ENCODE results near the gene RBM7.

Gene RBM7

GRCh38 chr11:114398303-114398920 is 2.1 kb upstream of the RBM7 start:
- TF ChIP-seq RAD21 (IDR thresholded peaks at IDR 0.05; ENCODE audit: low read depth) (no peak), EGR1 (IDR thresholded peaks at IDR 0.05) (no peak), FOXM1 (IDR thresholded peaks at IDR 0.05; ENCODE audit: borderline replicate concordance, low read depth) (no peak), USF1 (IDR thresholded peaks at IDR 0.05) (no peak), TEAD4 (IDR thresholded peaks at IDR 0.05) (no peak), TAF1 (IDR thresholded peaks at IDR 0.05; ENCODE audit: low read depth) (no peak), CEBPB (IDR thresholded peaks at IDR 0.05) (no peak), TCF12 (IDR thresholded peaks at IDR 0.05; ENCODE audit: low read depth) (no peak), CREB1 (IDR thresholded peaks at IDR 0.05; ENCODE audit: low read depth) (no peak), ZBTB7A (IDR thresholded peaks at IDR 0.05; ENCODE audit: low read depth) (no peak), REST (IDR thresholded peaks at IDR 0.05; ENCODE audit: low read depth) (no peak), MAX (IDR thresholded peaks at IDR 0.05) (no peak), EP300 (IDR thresholded peaks at IDR 0.05; ENCODE audit: borderline replicate concordance) (no peak), YY1 (IDR thresholded peaks at IDR 0.05; ENCODE audit: low read depth) (no peak), NFIC (IDR thresholded peaks at IDR 0.05) (no peak)

- TF ChIP-seq USF1 (IDR thresholded peaks at IDR 0.05) = no peak
- peak; percentile 19; the same call in 1 of the 2 replicates for TF ChIP-seq CEBPB (IDR thresholded peaks at IDR 0.05)
- TF ChIP-seq MAX (IDR thresholded peaks at IDR 0.05) = peak; percentile 93
Measured at GRCh38 chr11:114399490-114400215, 813 bp upstream of the RBM7 start.

- TF ChIP-seq CEBPB (IDR thresholded peaks at IDR 0.05) (peak; percentile 90; the same call in 1 of the 2 replicates), CREB1 (IDR thresholded peaks at IDR 0.05; ENCODE audit: low read depth) (no peak), RAD21 (IDR thresholded peaks at IDR 0.05; ENCODE audit: low read depth) (no peak), TCF12 (IDR thresholded peaks at IDR 0.05; ENCODE audit: low read depth) (no peak), USF1 (IDR thresholded peaks at IDR 0.05) (no peak), YY1 (IDR thresholded peaks at IDR 0.05; ENCODE audit: low read depth) (no peak), NFIC (IDR thresholded peaks at IDR 0.05) (no peak), EGR1 (IDR thresholded peaks at IDR 0.05) (no peak), MAX (IDR thresholded peaks at IDR 0.05) (no peak)
Measured at GRCh38 chr11:114400915-114401223, 403 bp downstream of the RBM7 start.

GRCh38 chr11:114401311-114401710 is 845 bp downstream of the RBM7 start:
- TF ChIP-seq USF1 (IDR thresholded peaks at IDR 0.05) = no peak
- TF ChIP-seq YY1 (IDR thresholded peaks at IDR 0.05; ENCODE audit: low read depth) = no peak
- no peak for TF ChIP-seq TCF12 (IDR thresholded peaks at IDR 0.05; ENCODE audit: low read depth)
- TF ChIP-seq CEBPB (IDR thresholded peaks at IDR 0.05) = no peak
- TF ChIP-seq MAX (IDR thresholded peaks at IDR 0.05) = no peak
- TF ChIP-seq FOXM1 (IDR thresholded peaks at IDR 0.05; ENCODE audit: borderline replicate concordance, low read depth) = no peak
- TF ChIP-seq RAD21 (IDR thresholded peaks at IDR 0.05; ENCODE audit: low read depth) = no peak
- TF ChIP-seq EGR1 (IDR thresholded peaks at IDR 0.05) = no peak
- TF ChIP-seq NFIC (IDR thresholded peaks at IDR 0.05) = no peak
- TF ChIP-seq REST (IDR thresholded peaks at IDR 0.05; ENCODE audit: low read depth) = no peak
- no peak for TF ChIP-seq TEAD4 (IDR thresholded peaks at IDR 0.05)
- no peak for TF ChIP-seq EP300 (IDR thresholded peaks at IDR 0.05; ENCODE audit: borderline replicate concordance)
- no peak for TF ChIP-seq TAF1 (IDR thresholded peaks at IDR 0.05; ENCODE audit: low read depth)
- no peak for TF ChIP-seq CREB1 (IDR thresholded peaks at IDR 0.05; ENCODE audit: low read depth)
- no peak for TF ChIP-seq ZBTB7A (IDR thresholded peaks at IDR 0.05; ENCODE audit: low read depth)
